ENCODE data around the gene KRT6C. TPM values are rescaled to one million over a fixed set of nuclear protein-coding genes. Genes with fewer than 3 reads are reported as not detected.

The KRT6C gene
- polyA plus RNA-seq (2011; rRNA removed): not detected in 2 replicates
- not detected in 2 replicates for polyA minus RNA-seq (2011; rRNA and poly(A)+ RNA removed)

DNA sequence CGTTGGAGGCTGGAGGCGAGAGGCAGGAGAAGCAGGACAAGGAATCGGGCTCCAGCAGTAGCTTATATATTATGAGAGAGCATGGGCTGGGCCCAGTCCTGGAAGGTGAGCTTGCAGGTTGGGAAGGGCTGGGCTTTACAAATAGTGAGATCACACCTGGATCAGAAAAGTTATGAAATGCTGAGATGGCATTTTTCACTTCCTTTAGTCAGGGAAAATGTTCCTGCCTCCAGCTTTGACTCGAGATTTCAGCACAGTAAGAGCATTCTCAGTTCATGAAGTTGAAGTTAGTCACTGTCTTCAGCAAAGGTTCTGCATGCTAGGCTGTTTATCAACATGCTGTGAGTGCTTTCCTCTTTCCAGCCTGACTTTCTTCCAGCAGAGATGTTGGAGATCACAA, at the start of gene KRT6C:
Gene KRT6C (minus strand): TSS at position 38 of the 400 bp plus-strand sequence. CDS start 68 bp downstream, outside the sequence.
- H3K4me3 ChIP-seq (ENCODE audit: low read depth, low read length): no peak within 1 kb of the TSS
- DNase-seq (ENCODE audit: low read depth, low spot score): no peak
- no peak within 1 kb of the TSS for H3K27ac ChIP-seq (ENCODE audit: low read depth, low read length)
- POLR2A ChIA-PET: no interaction called here
- TF ChIP-seq, protein P1, sequence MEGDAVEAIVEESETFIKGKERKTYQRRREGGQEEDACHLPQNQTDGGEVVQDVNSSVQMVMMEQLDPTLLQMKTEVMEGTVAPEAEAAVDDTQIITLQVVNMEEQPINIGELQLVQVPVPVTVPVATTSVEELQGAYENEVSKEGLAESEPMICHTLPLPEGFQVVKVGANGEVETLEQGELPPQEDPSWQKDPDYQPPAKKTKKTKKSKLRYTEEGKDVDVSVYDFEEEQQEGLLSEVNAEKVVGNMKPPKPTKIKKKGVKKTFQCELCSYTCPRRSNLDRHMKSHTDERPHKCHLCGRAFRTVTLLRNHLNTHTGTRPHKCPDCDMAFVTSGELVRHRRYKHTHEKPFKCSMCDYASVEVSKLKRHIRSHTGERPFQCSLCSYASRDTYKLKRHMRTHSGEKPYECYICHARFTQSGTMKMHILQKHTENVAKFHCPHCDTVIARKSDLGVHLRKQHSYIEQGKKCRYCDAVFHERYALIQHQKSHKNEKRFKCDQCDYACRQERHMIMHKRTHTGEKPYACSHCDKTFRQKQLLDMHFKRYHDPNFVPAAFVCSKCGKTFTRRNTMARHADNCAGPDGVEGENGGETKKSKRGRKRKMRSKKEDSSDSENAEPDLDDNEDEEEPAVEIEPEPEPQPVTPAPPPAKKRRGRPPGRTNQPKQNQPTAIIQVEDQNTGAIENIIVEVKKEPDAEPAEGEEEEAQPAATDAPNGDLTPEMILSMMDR (IDR thresholded peaks at IDR 0.05; ENCODE audit: low read depth, low read length): no peak
- CTCF ChIA-PET: no interaction called here
- no peaks in the 10 kb centered on the region for H3K9me3 ChIP-seq (ENCODE audit: control insufficient read depth, insufficient read depth, low read length)
- peaks cover 9% of the 10 kb centered on the region for H3K27me3 ChIP-seq (ENCODE audit: control insufficient read depth, insufficient read depth, low read length)

DNA sequence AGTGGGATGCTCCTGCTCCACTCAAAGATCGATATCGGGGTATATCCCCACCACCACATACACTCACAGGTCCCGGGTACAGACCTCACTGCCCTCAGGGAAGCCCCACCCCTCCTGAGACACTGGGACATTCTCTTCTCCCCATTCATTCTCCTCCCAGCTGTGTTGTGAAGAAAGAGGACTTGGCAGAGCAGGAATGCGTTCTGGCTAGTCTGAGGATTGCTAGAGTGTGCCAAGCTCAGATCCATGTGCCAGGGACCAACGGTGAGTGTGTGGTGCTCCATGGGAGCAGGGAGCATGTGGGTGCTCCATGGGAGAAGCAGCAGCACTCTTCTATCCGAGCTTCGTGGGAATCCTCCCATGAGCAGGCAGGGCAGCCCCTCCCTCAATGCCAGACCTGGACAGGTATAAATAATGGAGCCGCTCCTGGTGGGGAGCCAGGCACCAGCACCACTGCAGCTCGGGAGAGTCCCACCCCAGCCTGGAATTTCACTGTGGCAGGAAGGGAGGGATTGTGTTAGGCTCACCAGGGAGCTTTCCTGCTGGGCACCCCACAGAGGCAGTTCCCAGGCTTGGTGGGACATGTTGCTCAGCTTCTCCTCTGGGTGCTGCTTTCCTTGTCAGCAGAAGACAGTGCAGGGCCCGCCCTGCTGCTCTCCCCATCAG, 48.9 kb upstream of the KRT6C start:
- no peaks in the 10 kb centered on the region; the same call in 1 of the 2 replicates for H3K9me3 ChIP-seq (ENCODE audit: control insufficient read depth, insufficient read depth, low read length)
- H3K27ac ChIP-seq (ENCODE audit: low read depth, low read length): no peak overlapping the region
- DNase-seq (ENCODE audit: low read depth, low spot score): no peak
- peaks cover 8% of the 10 kb centered on the region for H3K27me3 ChIP-seq (ENCODE audit: control insufficient read depth, insufficient read depth, low read length)
- no peak overlapping the region for H3K4me3 ChIP-seq (ENCODE audit: low read depth, low read length)
- TF ChIP-seq, protein P1 (IDR thresholded peaks at IDR 0.05; ENCODE audit: low read depth, low read length): no peak
- POLR2A ChIA-PET: no interaction called here
- CTCF ChIA-PET: no interaction called here

DNA sequence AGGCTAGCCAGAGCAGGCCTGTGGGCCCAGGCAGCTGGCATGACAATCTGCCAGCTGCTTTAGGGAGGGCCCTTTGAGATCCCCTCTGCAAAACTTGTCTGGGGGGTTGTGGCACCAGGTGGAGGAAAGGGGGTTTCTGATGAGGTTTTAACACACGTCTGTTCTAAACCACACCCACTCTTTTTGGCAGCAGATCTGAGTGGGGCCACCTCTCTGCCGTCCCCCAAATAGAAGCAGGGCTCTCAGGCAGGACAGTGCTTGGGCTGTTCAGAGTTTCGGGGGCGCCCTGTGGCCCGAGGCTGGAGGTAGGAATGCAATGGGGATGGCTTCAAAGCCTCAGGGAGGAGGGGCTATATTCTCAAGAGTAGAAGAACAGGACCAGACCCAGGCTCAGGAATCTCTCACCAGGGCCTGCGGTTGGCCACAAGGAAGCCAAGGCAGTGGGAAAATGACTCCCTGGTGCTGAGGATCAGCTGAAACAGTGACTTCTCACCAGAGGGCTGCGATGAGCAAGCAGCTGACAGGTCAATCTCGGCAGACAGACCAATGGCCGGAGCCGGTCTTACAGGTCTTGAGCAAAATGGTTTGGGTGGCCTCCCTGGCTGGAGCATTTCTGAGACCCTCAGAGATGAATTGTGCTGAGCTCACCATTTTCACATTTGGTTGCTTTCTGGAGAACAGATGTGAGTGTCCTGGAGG, 48.1 kb upstream of the KRT6C start:
- Histone ChIP-seq H3K4me3 (ENCODE audit: low read depth, low read length) (no peak overlapping the region), H3K27me3 (ENCODE audit: control insufficient read depth, insufficient read depth, low read length) (peaks cover 6% of the 10 kb centered on the region), H3K9me3 (ENCODE audit: control insufficient read depth, insufficient read depth, low read length) (no peaks in the 10 kb centered on the region; the same call in 1 of the 2 replicates), H3K27ac (ENCODE audit: low read depth, low read length) (no peak overlapping the region)
- no peak for DNase-seq (ENCODE audit: low read depth, low spot score)
- TF ChIP-seq, protein P1 (IDR thresholded peaks at IDR 0.05; ENCODE audit: low read depth, low read length): no peak
- ChIA-PET CTCF (interaction anchor here (0.7 kb wide), 1 partner anchor 224 kb away, joined by 3 read pairs; no protein-coding TSS in a partner anchor), POLR2A (no interaction called here)

DNA sequence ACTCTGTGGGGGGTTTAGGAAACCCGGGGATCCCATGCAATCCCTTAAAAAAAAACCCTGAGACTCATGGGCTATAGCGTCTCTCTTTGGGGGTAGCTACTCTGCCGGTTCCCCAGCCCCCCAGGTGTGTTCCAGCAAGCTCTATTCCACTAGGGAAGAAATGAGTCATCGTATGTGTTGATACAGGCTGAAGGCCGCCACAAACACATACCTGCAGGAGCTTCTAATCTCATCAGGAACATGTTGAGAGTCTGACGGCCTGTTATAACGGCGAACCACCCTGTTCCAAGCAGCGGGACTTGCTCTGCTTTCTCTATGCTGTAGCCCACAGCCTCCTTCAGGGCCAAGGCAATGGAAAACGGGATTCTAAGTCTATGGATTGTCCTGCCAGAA, 47.6 kb upstream of the KRT6C start:
- CTCF ChIA-PET: interaction anchor here (0.7 kb wide), 1 partner anchor 224 kb away, joined by 3 read pairs; no protein-coding TSS in a partner anchor
- TF ChIP-seq, protein P1 (IDR thresholded peaks at IDR 0.05; ENCODE audit: low read depth, low read length): no peak
- DNase-seq (ENCODE audit: low read depth, low spot score): no peak
- POLR2A ChIA-PET: no interaction called here
- H3K27ac ChIP-seq (ENCODE audit: low read depth, low read length): no peak overlapping the region
- no peak overlapping the region for H3K4me3 ChIP-seq (ENCODE audit: low read depth, low read length)
- H3K27me3 ChIP-seq (ENCODE audit: control insufficient read depth, insufficient read depth, low read length): peaks cover 6% of the 10 kb centered on the region
- no peaks in the 10 kb centered on the region; the same call in 1 of the 2 replicates for H3K9me3 ChIP-seq (ENCODE audit: control insufficient read depth, insufficient read depth, low read length)
